Left ventricle myocardium inferior (tissue), 1 donor: ENCODE results near the gene FAAH. TPM values are rescaled to one million over a fixed set of nuclear protein-coding genes. Genes with fewer than 3 reads are reported as not detected.

Source experiments
- DNase-seq: peaks from one replicate; pipeline ENCODE4 v3.0.0-alpha.2; 2020
- H3K27ac ChIP-seq: fragments of 200-600 bp; replicated peaks from 2 replicates; pipeline ENCODE4 v1.8.0; 2021
- H3K27me3 ChIP-seq: fragments of 200-600 bp; 2 replicates; pipeline ENCODE4 v1.8.0; 2021; ENCODE audit warnings: low read depth
- H3K36me3 ChIP-seq: fragments of 200-600 bp; 2 replicates; pipeline ENCODE4 v1.8.0; 2021
- H3K4me1 ChIP-seq: fragments of 200-600 bp; 2 replicates; pipeline ENCODE4 v1.8.0; 2021
- H3K4me3 ChIP-seq: fragments of 200-600 bp; 2 replicates; pipeline ENCODE4 v1.8.0; 2021; ENCODE audit warnings: mild to moderate bottlenecking, moderate library complexity
- H3K9me3 ChIP-seq: fragments of 200-600 bp; replicated peaks from 2 replicates; pipeline ENCODE4 v1.8.0; 2021
- intact Hi-C: fragments of 100-400 bp; cut with micrococcal nuclease; formaldehyde crosslinking; loops from one replicate; pipeline ENCODE4 v1.11.0; 2022
- total RNA-seq: library from RNA; stranded (reverse); fragmentation: NEBNext Ultra II Directional; extraction: Animal tissue kit (Norgen Biotek cat#: 25700); gene quantifications from one replicate; pipeline ENCODE4 v1.2.1, GENCODE V29; 2021
- TF ChIP-seq, protein P1 (sequence below): fragments of 200-600 bp; IDR thresholded peaks from 2 replicates; pipeline ENCODE4 v1.8.0; 2021; ENCODE audit warnings: antibody characterized with exemption, mild to moderate bottlenecking, borderline replicate concordance
- donor health status: DM: no; HTN: yes; CAD: no; lungs with severe emphysema.

The FAAH gene
- total RNA-seq, 1 donor from 2014 or later = 2.8 TPM

DNA sequence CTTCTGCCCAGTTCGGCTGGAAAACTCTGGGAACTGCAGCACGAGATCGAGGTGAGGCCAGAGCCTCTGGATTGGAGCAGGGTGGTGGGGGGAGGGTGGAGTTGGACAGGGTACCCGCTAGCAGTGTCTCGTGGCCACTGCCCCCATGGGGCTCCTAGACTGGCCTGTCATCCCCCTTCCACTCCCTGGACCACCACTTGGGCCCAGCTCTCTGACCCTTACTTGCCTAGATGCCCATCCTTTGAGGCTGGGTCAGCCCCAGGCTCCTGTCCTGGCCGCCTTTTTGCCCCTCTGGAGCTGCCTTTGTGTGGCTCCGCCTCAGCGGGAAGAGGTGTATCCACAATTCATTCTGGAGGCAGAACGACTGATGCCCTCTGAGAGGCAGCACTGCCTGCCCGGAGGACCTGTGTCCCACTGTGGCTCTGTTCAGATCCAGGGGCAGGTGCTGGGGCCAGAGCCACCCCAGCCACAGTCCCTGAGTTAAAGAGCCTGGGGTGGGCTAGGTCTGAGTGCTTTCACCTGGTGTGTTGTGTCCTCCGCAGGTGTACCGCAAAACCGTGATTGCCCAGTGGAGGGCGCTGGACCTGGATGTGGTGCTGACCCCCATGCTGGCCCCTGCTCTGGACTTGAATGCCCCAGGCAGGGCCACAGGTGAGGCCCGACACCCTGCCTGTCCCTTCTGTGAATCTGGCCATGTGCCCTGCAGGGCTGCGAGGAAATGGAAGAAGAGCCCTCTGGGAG is 17.7 kb downstream of the FAAH start:
- H3K4me1 ChIP-seq = no peaks in the 10 kb centered on the region
- TF ChIP-seq, protein P1, sequence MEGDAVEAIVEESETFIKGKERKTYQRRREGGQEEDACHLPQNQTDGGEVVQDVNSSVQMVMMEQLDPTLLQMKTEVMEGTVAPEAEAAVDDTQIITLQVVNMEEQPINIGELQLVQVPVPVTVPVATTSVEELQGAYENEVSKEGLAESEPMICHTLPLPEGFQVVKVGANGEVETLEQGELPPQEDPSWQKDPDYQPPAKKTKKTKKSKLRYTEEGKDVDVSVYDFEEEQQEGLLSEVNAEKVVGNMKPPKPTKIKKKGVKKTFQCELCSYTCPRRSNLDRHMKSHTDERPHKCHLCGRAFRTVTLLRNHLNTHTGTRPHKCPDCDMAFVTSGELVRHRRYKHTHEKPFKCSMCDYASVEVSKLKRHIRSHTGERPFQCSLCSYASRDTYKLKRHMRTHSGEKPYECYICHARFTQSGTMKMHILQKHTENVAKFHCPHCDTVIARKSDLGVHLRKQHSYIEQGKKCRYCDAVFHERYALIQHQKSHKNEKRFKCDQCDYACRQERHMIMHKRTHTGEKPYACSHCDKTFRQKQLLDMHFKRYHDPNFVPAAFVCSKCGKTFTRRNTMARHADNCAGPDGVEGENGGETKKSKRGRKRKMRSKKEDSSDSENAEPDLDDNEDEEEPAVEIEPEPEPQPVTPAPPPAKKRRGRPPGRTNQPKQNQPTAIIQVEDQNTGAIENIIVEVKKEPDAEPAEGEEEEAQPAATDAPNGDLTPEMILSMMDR = peak; percentile 11
- intact Hi-C loops = no loop called here
- H3K36me3 ChIP-seq = peaks cover 4% of the 10 kb centered on the region
- no peak overlapping the region for H3K27ac ChIP-seq
- H3K27me3 ChIP-seq = no peaks in the 10 kb centered on the region
- H3K9me3 ChIP-seq = no peaks in the 10 kb centered on the region
- H3K4me3 ChIP-seq = no peak overlapping the region
- no peak for DNase-seq

DNA sequence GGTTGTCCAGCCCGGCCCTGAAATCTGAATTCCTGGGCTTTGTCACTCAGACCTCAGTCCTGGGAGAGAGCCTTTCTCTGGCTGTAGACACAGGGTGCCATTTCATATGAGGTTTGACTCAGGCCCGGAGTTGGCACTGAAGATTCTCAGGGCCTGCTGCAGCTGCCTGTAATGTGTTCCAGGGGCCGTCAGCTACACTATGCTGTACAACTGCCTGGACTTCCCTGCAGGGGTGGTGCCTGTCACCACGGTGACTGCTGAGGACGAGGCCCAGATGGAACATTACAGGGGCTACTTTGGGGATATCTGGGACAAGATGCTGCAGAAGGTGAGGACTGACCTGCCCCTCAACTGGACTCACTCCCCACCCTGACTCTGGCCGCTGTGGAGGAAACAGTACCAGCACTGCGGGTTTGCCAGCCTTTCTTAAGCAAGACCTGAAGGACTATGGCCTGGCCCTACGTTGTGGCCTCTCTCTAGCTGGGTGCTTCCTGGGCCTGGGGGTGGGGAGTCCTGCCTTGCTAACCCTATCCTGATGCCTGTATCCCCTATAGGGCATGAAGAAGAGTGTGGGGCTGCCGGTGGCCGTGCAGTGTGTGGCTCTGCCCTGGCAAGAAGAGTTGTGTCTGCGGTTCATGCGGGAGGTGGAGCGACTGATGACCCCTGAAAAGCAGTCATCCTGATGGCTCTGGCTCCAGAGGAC is 18.9 kb downstream of the FAAH start:
- H3K9me3 ChIP-seq = no peaks in the 10 kb centered on the region
- TF ChIP-seq, protein P1 = no peak
- no peaks in the 10 kb centered on the region for H3K27me3 ChIP-seq
- peaks cover 4% of the 10 kb centered on the region for H3K36me3 ChIP-seq
- no peak for DNase-seq
- H3K27ac ChIP-seq = no peak overlapping the region
- H3K4me1 ChIP-seq = no peaks in the 10 kb centered on the region
- intact Hi-C loops = no loop called here
- no peak overlapping the region for H3K4me3 ChIP-seq

DNA sequence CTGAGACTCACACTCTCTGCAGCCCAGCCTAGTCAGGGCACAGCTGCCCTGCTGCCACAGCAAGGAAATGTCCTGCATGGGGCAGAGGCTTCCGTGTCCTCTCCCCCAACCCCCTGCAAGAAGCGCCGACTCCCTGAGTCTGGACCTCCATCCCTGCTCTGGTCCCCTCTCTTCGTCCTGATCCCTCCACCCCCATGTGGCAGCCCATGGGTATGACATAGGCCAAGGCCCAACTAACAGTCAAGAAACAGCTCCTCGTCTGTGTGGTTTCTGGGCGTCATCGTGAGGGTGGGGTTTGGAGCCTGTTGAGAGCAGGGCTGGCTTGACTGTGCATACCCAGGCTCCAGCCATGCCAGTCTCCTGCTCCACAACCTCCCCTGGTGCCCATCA is 19.5 kb downstream of the FAAH start:
- no peak overlapping the region for H3K27ac ChIP-seq
- intact Hi-C loops = no loop called here
- no peak for DNase-seq
- H3K4me1 ChIP-seq = no peaks in the 10 kb centered on the region
- no peaks in the 10 kb centered on the region for H3K27me3 ChIP-seq
- H3K9me3 ChIP-seq = no peaks in the 10 kb centered on the region
- peaks cover 2% of the 10 kb centered on the region for H3K36me3 ChIP-seq
- TF ChIP-seq, protein P1 = peak; percentile 14
- H3K4me3 ChIP-seq = no peak overlapping the region

DNA sequence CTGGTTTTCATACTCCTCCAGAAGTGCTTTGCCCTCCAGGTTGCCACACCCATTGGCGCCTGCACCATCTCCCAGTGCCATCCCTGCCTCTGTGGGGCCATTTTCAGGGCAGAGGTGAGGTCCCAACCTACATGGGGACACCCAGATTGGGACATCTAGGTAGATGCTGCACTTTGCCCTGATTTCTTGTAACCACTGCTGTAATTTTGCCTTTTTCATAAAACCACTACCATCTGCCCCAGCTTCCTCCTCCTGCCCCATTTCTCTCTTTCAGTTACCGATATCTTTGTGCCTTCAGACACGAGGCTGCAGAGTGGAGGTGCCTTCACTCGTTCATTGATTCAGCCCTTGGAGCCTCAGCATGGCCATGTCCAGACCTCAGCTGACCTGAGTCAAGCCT is 21.4 kb downstream of the FAAH start:
- no peaks in the 10 kb centered on the region for H3K4me1 ChIP-seq
- intact Hi-C loops = no loop called here
- no peaks in the 10 kb centered on the region for H3K36me3 ChIP-seq
- no peak for DNase-seq
- no peak overlapping the region for H3K4me3 ChIP-seq
- TF ChIP-seq, protein P1 = no peak
- H3K27ac ChIP-seq = no peak overlapping the region
- no peaks in the 10 kb centered on the region for H3K9me3 ChIP-seq
- H3K27me3 ChIP-seq = no peaks in the 10 kb centered on the region

DNA sequence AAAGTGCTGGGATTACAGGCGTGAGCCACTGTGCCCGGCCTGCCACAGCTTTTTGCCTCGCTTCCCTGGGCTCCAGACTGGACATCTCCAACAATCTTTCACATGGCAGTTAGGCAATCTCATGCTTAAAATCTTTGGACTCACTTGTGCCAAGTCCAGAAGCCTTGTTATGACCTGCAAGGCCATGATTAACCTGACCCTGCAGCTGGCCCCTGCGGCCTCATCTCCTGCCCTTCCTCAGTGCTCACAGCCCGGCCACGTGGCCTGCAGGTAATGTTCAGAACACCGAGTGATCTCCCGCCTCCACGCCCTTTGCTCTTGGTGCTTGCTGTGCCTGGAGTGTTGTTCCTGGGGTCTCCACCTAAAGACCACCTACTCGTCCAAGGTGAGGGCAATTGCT is 24.9 kb downstream of the FAAH start:
- intact Hi-C loops = no loop called here

More for the DNA sequence above, 24.9 kb downstream of the FAAH start:
- TF ChIP-seq, protein P1 = no peak
- Histone ChIP-seq H3K9me3 (no peaks in the 10 kb centered on the region), H3K4me3 (no peak overlapping the region), H3K36me3 (no peaks in the 10 kb centered on the region), H3K27ac (no peak overlapping the region), H3K4me1 (no peaks in the 10 kb centered on the region), H3K27me3 (peaks cover 26% of the 10 kb centered on the region)
- no peak for DNase-seq
